ENCODE results near the gene ARMS2.

The ARMS2 gene

DNA sequence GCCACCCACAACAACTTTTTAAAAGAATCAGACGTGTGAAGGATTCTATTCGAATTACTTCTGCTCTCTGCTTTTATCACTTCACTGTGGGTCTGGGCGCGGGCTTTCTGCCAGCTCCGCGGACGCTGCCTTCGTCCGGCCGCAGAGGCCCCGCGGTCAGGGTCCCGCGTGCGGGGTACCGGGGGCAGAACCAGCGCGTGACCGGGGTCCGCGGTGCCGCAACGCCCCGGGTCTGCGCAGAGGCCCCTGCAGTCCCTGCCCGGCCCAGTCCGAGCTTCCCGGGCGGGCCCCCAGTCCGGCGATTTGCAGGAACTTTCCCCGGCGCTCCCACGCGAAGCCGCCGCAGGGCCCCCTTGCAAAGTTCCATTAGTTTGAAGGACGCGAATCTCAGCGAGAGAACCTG lies 6.4 kb downstream of the ARMS2 start:
- no peak for DNase-seq
- Histone ChIP-seq H3K36me3 (replicated peaks) (no peaks in the 10 kb centered on the region), H3K27me3 (replicated peaks) (no peaks in the 10 kb centered on the region), H3K27ac (no peak overlapping the region), H3K4me3 (ENCODE audit: low read depth, low read length) (peak overlapping the region; percentile 79)
- TF ChIP-seq, protein P1, sequence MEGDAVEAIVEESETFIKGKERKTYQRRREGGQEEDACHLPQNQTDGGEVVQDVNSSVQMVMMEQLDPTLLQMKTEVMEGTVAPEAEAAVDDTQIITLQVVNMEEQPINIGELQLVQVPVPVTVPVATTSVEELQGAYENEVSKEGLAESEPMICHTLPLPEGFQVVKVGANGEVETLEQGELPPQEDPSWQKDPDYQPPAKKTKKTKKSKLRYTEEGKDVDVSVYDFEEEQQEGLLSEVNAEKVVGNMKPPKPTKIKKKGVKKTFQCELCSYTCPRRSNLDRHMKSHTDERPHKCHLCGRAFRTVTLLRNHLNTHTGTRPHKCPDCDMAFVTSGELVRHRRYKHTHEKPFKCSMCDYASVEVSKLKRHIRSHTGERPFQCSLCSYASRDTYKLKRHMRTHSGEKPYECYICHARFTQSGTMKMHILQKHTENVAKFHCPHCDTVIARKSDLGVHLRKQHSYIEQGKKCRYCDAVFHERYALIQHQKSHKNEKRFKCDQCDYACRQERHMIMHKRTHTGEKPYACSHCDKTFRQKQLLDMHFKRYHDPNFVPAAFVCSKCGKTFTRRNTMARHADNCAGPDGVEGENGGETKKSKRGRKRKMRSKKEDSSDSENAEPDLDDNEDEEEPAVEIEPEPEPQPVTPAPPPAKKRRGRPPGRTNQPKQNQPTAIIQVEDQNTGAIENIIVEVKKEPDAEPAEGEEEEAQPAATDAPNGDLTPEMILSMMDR (IDR thresholded peaks at IDR 0.05; ENCODE audit: low read depth, low read length, missing control alignments): no peak
- in situ Hi-C loops (cut with HindIII; ENCODE audit: low pct_ligation_motif_present, low sequenced_read_pairs): no loop called here

DNA sequence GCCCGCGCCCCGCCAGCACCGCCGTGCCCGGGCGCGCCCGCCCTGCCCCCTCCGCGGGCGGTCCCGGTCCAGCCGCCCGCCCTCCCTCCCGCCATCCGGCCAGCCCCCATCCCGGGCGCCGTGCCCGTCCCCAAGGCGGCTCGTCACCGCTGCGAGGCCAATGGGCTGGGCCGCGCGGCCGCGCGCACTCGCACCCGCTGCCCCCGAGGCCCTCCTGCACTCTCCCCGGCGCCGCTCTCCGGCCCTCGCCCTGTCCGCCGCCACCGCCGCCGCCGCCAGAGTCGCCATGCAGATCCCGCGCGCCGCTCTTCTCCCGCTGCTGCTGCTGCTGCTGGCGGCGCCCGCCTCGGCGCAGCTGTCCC lies 6.9 kb downstream of the ARMS2 start, which contains the start of gene HTRA1:
HTRA1 (plus strand) TSS at position 187 of the 362 bp plus-strand sequence; CDS start at position 287, 100 bp downstream.
- Histone ChIP-seq H3K27me3 (replicated peaks) (no peaks in the 10 kb centered on the region), H3K27ac (no peak within 1 kb of the TSS)
- TF ChIP-seq, protein P1 (IDR thresholded peaks at IDR 0.05; ENCODE audit: low read depth, low read length, missing control alignments): no peak

DNA sequence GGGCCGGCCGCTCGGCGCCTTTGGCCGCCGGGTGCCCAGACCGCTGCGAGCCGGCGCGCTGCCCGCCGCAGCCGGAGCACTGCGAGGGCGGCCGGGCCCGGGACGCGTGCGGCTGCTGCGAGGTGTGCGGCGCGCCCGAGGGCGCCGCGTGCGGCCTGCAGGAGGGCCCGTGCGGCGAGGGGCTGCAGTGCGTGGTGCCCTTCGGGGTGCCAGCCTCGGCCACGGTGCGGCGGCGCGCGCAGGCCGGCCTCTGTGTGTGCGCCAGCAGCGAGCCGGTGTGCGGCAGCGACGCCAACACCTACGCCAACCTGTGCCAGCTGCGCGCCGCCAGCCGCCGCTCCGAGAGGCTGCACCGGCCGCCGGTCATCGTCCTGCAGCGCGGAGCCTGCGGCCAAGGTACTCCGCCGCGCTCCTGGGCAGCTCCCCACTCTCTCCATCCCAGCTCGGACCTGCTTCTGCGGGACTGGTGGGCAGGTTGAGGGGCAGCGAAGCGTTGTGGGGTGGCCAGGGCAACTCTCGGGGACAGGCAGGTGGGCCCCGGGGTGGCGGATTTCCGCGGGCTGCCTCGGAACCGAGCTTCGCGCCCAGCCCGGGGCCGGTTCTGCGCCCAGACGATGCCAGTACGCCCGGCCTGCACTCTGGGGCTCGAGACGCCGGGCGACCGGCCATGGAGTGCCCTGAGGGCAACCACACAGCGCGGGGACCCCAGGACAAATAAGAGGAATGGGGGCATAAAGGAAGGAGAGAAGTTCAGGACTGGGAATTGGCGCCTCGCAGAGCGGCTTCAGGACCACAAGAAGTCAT lies 7.5 kb downstream of the ARMS2 start:
- Histone ChIP-seq H3K36me3 (replicated peaks) (no peaks in the 10 kb centered on the region), H3K27ac (no peak overlapping the region), H3K27me3 (replicated peaks) (no peaks in the 10 kb centered on the region), H3K4me3 (ENCODE audit: low read depth, low read length) (peak overlapping the region; percentile 79)
- TF ChIP-seq, protein P1 (IDR thresholded peaks at IDR 0.05; ENCODE audit: low read depth, low read length, missing control alignments): no peak
- in situ Hi-C loops (cut with HindIII; ENCODE audit: low pct_ligation_motif_present, low sequenced_read_pairs): no loop called here
- DNase-seq: no peak

More for the DNA sequence above, 6.9 kb downstream of the ARMS2 start, which contains the start of gene HTRA1:
- DNase-seq: no peak
- Histone ChIP-seq H3K4me3 (ENCODE audit: low read depth, low read length) (peak within 1 kb of the TSS; percentile 79), H3K36me3 (replicated peaks) (no peaks in the 10 kb centered on the region)
- in situ Hi-C loops (cut with HindIII; ENCODE audit: low pct_ligation_motif_present, low sequenced_read_pairs): no loop called here

DNA sequence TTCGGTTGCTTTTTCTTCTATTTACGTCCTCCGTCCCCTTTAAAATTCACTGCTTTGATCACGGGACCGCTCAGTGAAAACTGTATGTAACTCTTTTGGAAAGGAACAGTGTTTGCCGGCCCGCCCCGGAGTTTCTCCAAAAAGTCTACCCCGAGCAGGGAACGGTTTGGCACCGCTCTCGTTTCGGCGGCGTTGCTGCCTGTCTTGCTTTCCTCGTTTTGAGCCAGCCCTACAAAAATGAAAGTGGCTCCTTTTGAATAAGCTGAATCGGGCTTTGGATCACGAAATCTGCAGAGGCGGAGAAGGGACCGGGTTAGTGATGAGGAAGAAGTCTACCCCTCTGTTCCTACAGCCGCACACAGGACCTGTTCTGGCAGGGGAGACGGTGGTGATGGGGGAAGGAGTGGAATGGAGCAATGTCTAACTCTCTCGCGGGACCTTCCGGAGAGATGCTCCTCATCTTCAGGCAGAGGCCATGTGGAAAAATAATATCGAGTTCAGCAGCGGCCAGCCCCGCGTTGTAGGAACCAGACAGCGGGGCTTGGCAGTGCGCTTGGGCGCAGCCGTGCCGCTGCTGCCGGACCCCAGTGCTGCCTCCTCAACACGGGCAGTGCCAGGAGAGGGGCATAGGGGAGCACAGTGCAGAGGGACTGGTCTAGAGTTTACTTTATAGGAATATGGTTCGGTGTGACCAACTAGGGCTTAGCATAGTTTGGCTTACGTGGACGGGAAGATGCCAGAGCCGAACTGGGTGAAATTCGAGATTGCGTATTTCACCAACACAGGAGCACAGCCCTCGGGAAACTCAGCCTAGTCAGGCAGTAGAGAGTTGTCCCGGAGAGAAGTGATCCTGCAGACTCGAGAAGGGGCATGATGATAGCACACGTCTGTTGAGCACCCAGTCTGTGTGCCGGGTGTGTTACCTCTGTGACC lies 8.3 kb downstream of the ARMS2 start:
- Histone ChIP-seq H3K27ac (no peak overlapping the region), H3K36me3 (replicated peaks) (no peaks in the 10 kb centered on the region), H3K4me3 (ENCODE audit: low read depth, low read length) (peak overlapping the region; percentile 79), H3K27me3 (replicated peaks) (no peaks in the 10 kb centered on the region)
- TF ChIP-seq, protein P1 (IDR thresholded peaks at IDR 0.05; ENCODE audit: low read depth, low read length, missing control alignments): no peak
- in situ Hi-C loops (cut with HindIII; ENCODE audit: low pct_ligation_motif_present, low sequenced_read_pairs): no loop called here
- DNase-seq: peak; percentile 49

DNA sequence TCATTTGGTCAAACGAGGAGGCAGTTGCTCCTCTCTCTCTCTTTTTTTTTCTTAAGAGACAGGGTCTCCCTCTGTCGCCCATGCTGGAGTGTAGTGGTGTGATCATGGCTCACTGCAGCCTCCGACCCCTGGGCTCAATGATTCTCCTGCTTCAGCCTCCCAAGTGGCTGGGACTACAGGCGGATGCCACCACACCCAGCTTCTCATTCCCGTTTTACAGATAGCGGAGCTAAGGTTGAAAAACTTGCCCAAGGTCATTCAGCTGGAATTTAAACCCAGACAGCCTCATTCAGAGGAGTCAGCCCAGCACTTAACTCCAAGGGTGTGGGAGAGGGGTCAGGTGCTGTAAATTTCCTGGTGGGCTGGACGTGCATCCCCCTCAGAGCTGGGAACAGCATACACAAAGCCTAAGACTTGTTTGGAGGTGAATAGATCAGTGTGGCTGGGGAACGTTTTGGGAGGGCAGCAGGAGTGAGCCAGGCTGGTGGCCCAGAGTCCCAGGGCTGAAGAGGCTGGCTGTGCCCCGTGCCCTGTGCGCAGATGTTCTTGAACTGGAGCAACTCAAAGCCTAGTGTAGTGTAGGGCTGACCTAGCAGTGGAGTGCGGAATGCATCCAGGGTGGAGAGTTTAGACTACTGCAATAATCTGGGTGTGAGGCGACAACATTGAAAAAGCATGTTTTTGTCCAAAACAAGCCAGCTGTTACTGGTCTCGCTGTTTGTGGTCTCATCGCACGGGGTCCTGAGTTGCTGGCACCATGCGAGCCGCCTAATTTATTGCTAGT lies 9.2 kb downstream of the ARMS2 start:
- no peaks in the 10 kb centered on the region for H3K36me3 ChIP-seq (replicated peaks)
- TF ChIP-seq, protein P1 (IDR thresholded peaks at IDR 0.05; ENCODE audit: low read depth, low read length, missing control alignments): no peak
- DNase-seq: no peak
- H3K4me3 ChIP-seq (ENCODE audit: low read depth, low read length): peak overlapping the region; percentile 79
- H3K27ac ChIP-seq: no peak overlapping the region
- no peaks in the 10 kb centered on the region for H3K27me3 ChIP-seq (replicated peaks)
- in situ Hi-C loops (cut with HindIII; ENCODE audit: low pct_ligation_motif_present, low sequenced_read_pairs): no loop called here

Measured in brain microvascular endothelial cell (primary cell).